GM21723 (cell line): ENCODE results near the gene WNT11.

ENCODE experiments used
- ATAC-seq: cut with Tn5 transposase; IDR thresholded peaks from one replicate; pipeline ENCODE4 v1.9.1; 2021; ENCODE audit warnings: mild to moderate bottlenecking, moderate library complexity; ENCODE audit not compliant: unreplicated experiment

WNT11 gene

GRCh38 chr11:76238551-76238950 lies 32.2 kb upstream of the WNT11 start:
- ATAC-seq, result no peak

- ATAC-seq, result no peak
These were observed 31.6 kb upstream of the WNT11 start for GRCh38 chr11:76237914-76238313.

DNA sequence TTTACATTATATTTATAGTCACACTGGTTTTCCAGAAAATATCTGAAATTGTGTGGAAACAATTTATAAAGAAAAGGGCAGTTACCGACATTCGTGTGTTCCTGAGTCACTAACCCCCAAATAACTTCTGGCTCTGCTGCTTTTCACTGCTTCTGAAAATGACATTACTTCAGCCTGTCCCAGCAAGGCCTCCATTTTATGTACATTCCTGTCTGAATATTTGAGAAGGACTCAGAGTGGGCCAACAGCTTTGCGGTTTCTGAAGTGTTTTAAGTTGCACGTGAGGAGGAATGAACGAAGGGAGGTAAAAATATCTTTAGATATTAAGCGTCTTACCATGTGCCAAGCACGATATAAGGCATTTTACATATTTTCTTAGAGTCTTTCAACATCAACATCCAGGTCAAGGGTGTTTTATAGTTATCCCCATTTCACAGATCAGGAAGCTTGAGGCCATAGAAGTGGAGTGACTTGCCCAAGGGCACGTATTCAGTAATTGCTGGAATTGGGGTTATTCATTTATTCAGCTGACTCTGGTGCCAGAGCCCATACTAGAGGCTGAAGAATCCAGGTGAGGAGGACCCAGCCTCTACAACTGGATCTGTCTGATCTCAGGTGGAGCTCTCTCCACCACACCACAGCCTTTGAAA lies 30.8 kb upstream of the WNT11 start:
- no peak for ATAC-seq

- peak; percentile 16 for ATAC-seq
These were observed 30.0 kb upstream of the WNT11 start for GRCh38 chr11:76236092-76236999.

- ATAC-seq, result peak; percentile 65
These were observed 29.2 kb upstream of the WNT11 start for GRCh38 chr11:76235233-76236091.

GRCh38 chr11:76234416-76235232 lies 28.3 kb upstream of the WNT11 start:
- peak; percentile 21 for ATAC-seq

DNA sequence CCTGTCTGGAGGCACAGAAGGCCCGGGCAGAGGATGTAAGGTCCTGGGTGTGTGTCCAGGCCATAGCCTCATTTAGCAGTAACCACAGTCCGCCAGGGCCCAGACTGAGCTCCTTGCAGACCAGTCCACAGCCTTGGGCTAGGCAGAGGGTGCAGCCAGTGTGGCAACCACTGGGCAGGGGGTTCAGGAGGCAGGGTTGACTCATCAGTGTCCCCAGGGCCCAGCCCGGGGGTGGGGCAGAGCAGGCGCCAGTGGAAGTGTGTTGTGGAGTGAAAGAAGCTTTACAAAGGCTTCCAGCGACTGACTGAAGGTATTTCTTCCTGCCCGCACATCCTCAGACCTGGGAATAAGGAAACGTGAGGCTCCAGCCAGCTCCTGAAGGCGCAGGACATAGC lies 27.7 kb upstream of the WNT11 start:
- ATAC-seq, result no peak

GRCh38 chr11:76233196-76233921 lies 27.1 kb upstream of the WNT11 start:
- no peak for ATAC-seq

DNA sequence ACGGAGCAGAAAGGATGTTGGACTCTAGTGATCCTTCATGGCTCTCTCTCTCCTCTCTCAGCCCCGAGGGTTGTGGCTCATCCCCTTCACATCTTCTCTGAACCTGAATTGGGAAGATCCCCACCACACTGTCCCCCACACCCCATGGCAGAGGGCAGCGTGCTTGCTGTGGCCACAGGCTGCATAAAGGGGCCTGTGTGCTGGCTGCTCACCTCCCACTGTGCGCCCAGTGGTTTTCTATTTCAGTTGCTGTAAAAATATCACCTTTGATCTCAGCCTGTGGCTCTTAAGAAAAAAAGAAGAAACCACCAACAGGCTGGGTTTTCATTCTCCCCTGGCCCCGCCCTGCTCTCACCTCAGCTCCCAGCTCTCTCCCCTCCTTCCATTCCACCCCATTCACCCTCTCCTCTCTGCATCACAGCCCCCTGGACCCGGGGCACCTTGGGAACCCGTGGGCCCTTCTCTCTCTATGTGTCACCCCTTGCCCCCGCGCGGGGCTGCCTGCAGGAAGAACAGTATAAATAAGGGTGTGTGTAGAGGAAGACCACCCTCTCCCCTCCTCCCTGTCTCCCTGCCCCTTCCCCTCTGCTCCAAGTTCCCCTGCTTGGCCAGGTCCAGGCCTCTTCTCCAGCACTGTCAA lies 25.8 kb upstream of the WNT11 start:
- no peak for ATAC-seq

GRCh38 chr11:76231121-76231738 lies 24.9 kb upstream of the WNT11 start:
- ATAC-seq, result no peak

DNA sequence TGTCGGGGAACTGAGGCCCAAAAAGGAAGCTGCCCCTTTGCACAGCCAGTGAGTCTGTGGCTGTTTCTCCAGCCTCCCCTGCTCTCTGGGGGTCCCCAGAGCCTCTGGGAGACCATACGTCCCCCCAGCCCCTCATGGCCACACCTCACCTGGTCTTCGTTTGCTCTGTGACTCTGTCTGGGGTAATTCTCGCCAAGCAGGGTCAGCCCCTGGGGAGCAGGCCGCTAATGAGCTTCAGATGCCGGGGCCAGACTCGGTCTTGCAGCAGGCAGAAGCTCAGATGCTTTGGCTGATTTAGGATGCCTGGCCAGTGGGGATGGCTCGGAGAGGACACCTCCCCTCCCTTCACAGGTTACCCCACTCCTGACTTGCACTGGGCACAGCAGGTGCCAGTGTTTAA lies 24.1 kb upstream of the WNT11 start:
- ATAC-seq, result no peak

- ATAC-seq, result no peak
These were observed 23.5 kb upstream of the WNT11 start for GRCh38 chr11:76229690-76230240.

DNA sequence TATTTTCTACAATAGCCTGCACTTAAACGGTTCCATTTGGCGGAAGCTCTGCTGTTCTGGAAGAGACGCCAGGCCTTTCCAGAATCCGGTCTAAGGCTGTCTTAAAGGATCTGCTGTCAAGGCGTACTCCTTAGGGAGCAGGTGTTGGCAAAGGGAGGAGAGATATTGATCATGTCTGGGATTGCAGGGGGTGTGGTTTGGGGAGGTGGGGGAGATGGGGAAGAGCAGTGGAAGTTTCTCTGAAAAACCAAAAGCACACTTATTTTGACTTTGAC lies 22.5 kb upstream of the WNT11 start:
- ATAC-seq, result no peak

GRCh38 chr11:76228071-76228874 lies 22.0 kb upstream of the WNT11 start:
- ATAC-seq, result no peak

GRCh38 chr11:76226626-76227025 lies 20.3 kb upstream of the WNT11 start:
- ATAC-seq, result no peak

DNA sequence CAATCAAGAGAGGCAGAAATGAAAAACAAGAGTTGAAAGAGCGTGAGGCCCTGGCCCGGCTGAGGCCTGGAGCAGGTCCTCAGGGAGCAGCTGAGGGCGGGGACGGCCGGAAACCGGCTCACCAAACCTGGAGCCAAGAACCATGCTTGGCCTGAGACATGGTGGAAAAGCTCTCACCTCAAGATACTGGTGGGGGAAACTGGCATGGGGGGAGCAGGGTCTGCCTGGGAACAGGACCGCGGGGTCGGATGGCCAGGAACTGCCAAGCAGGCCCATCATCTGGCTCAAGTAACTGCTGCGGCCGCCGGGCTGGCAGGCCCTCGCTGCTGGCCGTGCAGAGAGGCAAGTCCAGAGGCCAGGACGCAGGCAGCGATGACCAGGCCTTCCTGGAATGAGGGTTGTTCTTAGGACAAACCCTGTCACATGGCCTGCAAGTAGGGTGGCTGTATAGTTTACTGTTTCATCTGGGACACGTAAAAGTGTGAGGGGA lies 18.9 kb upstream of the WNT11 start:
- ATAC-seq, result no peak

GRCh38 chr11:76224461-76225121 lies 18.3 kb upstream of the WNT11 start:
- no peak for ATAC-seq
